ENCODE results near the gene PEA15.

PEA15 gene

DNA sequence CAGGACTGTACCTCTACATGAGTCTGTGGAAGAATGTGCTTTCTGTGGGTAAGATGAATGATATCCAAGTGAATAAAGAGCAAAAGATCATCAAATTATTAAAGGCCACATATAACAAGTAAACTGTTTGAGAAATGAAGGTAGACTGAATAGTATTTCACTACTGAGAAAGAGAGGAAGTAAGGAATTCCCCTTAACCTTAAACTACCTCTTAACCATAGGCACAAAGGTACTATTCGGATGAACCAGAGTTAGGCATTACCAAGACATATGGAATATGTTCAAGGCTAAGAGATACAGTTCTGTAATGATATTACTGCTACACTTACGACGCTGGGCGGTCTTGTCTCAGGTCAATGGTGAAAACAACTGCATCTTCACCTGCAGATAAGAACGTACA lies 31.6 kb downstream of the PEA15 start:
- TF ChIP-seq, protein P1, sequence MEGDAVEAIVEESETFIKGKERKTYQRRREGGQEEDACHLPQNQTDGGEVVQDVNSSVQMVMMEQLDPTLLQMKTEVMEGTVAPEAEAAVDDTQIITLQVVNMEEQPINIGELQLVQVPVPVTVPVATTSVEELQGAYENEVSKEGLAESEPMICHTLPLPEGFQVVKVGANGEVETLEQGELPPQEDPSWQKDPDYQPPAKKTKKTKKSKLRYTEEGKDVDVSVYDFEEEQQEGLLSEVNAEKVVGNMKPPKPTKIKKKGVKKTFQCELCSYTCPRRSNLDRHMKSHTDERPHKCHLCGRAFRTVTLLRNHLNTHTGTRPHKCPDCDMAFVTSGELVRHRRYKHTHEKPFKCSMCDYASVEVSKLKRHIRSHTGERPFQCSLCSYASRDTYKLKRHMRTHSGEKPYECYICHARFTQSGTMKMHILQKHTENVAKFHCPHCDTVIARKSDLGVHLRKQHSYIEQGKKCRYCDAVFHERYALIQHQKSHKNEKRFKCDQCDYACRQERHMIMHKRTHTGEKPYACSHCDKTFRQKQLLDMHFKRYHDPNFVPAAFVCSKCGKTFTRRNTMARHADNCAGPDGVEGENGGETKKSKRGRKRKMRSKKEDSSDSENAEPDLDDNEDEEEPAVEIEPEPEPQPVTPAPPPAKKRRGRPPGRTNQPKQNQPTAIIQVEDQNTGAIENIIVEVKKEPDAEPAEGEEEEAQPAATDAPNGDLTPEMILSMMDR (IDR thresholded peaks at IDR 0.05) = no peak
- H3K27ac ChIP-seq = no peak overlapping the region
- H3K4me2 ChIP-seq (ENCODE audit: low read length) = no peak overlapping the region
- no peak overlapping the region for H3K9ac ChIP-seq
- no peaks in the 10 kb centered on the region for H3K27me3 ChIP-seq (ENCODE audit: control insufficient read depth, insufficient read depth, low read length)
- no peak overlapping the region for H3K4me3 ChIP-seq (ENCODE audit: low read depth, low read length)
- H3K79me2 ChIP-seq = no peaks in the 10 kb centered on the region
- no peak overlapping the region for H2AFZ ChIP-seq
- H3K36me3 ChIP-seq (ENCODE audit: control insufficient read depth, insufficient read depth, low read length) = no peaks in the 10 kb centered on the region
- H3K9me3 ChIP-seq (ENCODE audit: control insufficient read depth, low read length) = no peaks in the 10 kb centered on the region
- no peaks in the 10 kb centered on the region for H3K4me1 ChIP-seq

DNA sequence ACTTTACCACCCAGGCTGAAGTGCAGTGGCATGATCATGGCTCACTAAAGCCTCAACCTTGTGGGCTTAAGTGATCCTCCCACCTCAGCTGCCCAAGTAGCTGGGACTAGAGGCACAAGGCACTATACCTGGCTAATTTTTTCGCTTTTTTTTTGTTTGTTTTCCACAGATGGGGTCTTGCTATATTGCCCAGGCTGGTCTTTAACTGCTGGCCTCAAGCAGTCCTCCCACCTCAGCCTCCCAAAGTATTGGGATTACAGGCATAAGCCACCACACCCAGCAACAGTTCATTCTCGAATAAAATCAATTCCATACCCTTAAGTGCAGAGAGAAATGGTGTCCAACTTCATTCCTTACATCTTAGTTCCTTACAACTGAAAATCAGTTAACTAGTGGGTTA lies 32.4 kb downstream of the PEA15 start:
- no peak overlapping the region for H3K4me2 ChIP-seq (ENCODE audit: low read length)
- no peaks in the 10 kb centered on the region for H3K79me2 ChIP-seq
- H3K27me3 ChIP-seq (ENCODE audit: control insufficient read depth, insufficient read depth, low read length) = no peaks in the 10 kb centered on the region
- H3K9ac ChIP-seq = no peak overlapping the region
- no peak overlapping the region for H3K4me3 ChIP-seq (ENCODE audit: low read depth, low read length)
- no peak overlapping the region for H2AFZ ChIP-seq
- TF ChIP-seq, protein P1 (IDR thresholded peaks at IDR 0.05) = no peak
- H3K36me3 ChIP-seq (ENCODE audit: control insufficient read depth, insufficient read depth, low read length) = no peaks in the 10 kb centered on the region
- H3K9me3 ChIP-seq (ENCODE audit: control insufficient read depth, low read length) = no peaks in the 10 kb centered on the region
- no peaks in the 10 kb centered on the region for H3K4me1 ChIP-seq
- no peak overlapping the region for H3K27ac ChIP-seq

DNA sequence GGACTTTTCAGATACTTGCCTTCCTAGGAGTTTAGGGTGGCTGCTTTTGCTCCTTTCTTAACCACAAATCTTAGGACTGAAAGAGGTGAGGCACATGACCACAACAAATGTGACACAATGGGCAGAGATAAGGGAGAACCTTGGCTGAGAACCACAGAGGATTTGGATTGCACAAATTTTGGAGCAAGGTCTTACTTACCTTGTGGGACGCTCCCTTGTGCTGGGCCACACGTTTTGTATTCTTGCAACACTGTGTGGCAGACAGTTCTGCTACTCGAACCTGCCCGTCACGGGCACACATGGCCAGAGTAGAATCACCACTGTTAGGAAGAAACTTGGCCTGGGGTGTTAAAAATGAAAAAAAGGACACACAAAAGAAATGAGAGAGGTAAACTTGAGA lies 33.2 kb downstream of the PEA15 start:
- TF ChIP-seq, protein P1 (IDR thresholded peaks at IDR 0.05) = no peak
- no peaks in the 10 kb centered on the region for H3K36me3 ChIP-seq (ENCODE audit: control insufficient read depth, insufficient read depth, low read length)

DNA sequence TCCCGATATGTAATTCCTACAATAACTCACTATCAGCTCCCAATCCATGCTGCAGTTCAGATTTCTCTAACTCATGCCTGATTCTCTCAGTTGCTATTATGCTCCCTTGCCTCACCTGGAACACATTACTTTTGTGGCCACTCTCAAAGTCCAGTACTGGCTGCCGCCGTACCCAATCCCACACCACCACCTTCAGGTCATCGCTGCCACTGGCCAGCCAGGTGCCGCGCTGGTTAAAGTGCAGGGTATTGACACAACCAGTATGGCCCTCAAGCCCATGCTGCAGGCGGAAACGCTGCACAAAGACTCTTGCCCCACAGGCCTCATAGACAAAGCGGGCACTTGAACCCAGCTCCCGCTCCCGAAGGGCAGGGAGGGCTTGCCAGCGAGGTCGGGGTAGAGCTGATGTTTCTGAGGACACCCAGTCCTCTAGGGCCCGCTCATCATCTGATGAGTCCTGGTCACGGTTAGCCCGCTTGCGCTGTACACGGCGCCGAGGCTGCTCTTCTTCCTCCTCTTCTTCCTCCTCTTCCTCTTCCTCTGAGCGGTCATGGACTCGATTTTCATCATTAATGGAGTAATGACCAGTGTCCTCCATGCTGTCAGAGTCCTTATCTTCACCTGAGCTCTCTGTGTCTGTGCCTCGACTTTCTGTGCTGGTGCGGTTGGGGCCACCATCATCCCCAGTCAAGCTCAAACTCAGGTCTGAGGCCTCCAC lies 34.6 kb downstream of the PEA15 start:
- no peaks in the 10 kb centered on the region for H3K36me3 ChIP-seq (ENCODE audit: control insufficient read depth, insufficient read depth, low read length)
- H3K27ac ChIP-seq = no peak overlapping the region
- TF ChIP-seq, protein P1 (IDR thresholded peaks at IDR 0.05) = no peak
- H2AFZ ChIP-seq = no peak overlapping the region
- H3K9me3 ChIP-seq (ENCODE audit: control insufficient read depth, low read length) = no peaks in the 10 kb centered on the region
- no peak overlapping the region for H3K9ac ChIP-seq
- H3K4me1 ChIP-seq = peaks cover 5% of the 10 kb centered on the region
- peaks cover 4% of the 10 kb centered on the region for H3K79me2 ChIP-seq
- H3K4me2 ChIP-seq (ENCODE audit: low read length) = no peak overlapping the region
- H3K4me3 ChIP-seq (ENCODE audit: low read depth, low read length) = no peak overlapping the region
- no peaks in the 10 kb centered on the region for H3K27me3 ChIP-seq (ENCODE audit: control insufficient read depth, insufficient read depth, low read length)

More for the DNA sequence above, 33.2 kb downstream of the PEA15 start:
- Histone ChIP-seq H3K4me1 (no peaks in the 10 kb centered on the region), H3K4me2 (ENCODE audit: low read length) (no peak overlapping the region), H3K9me3 (ENCODE audit: control insufficient read depth, low read length) (no peaks in the 10 kb centered on the region), H3K27me3 (ENCODE audit: control insufficient read depth, insufficient read depth, low read length) (no peaks in the 10 kb centered on the region), H3K79me2 (peaks cover 4% of the 10 kb centered on the region), H2AFZ (no peak overlapping the region), H3K4me3 (ENCODE audit: low read depth, low read length) (no peak overlapping the region), H3K27ac (no peak overlapping the region), H3K9ac (no peak overlapping the region)

DNA sequence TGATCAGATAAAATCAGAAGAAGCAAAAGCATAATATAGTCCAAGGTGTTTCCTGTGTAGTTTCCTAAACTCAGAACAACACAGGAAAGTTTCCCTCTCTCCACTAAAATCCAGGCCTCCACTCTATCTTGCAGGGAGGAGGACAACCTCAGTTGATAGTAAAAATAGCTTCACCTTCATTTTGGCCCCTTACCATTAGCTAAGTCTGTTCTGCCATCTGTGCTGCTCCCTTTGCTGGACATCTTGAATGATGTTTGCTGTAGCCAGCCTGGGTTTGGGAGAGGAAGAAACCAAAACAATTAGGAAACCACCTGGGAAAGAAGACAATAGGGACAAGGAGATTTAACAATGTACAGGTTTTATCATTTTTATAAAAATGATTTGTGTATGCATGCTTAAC lies 38.6 kb downstream of the PEA15 start:
- H3K36me3 ChIP-seq (ENCODE audit: control insufficient read depth, insufficient read depth, low read length) = no peaks in the 10 kb centered on the region

More for the DNA sequence above, 38.6 kb downstream of the PEA15 start:
- H3K4me3 ChIP-seq (ENCODE audit: low read depth, low read length) = no peak overlapping the region
- TF ChIP-seq, protein P1 (IDR thresholded peaks at IDR 0.05) = no peak
- H3K79me2 ChIP-seq = peaks cover 14% of the 10 kb centered on the region
- no peak overlapping the region for H3K9ac ChIP-seq
- no peaks in the 10 kb centered on the region for H3K27me3 ChIP-seq (ENCODE audit: control insufficient read depth, insufficient read depth, low read length)
- H3K4me2 ChIP-seq (ENCODE audit: low read length) = no peak overlapping the region
- H3K27ac ChIP-seq = no peak overlapping the region
- no peak overlapping the region for H2AFZ ChIP-seq
- no peaks in the 10 kb centered on the region for H3K9me3 ChIP-seq (ENCODE audit: control insufficient read depth, low read length)
- peaks cover 5% of the 10 kb centered on the region for H3K4me1 ChIP-seq

All from parathyroid adenoma (tissue), 2 donors.